HG03108 (cell line): Measurements from ENCODE around the gene FMO4.
"Not testable (repeated sequence)": the region's sequence is repeated elsewhere in the genome, so short reads cannot be mapped to it uniquely, and the experiment has no call there.

ENCODE experiments used
- ATAC-seq: cut with Tn5 transposase; IDR thresholded peaks from one replicate; pipeline ENCODE4 v1.9.1; 2021; ENCODE audit warnings: moderate library complexity; ENCODE audit not compliant: unreplicated experiment

FMO4 gene

GRCh38 chr1:171313835-171314320 lies at the start of gene FMO4:
Gene FMO4, plus strand, starts transcription at chr1:171314183. Its CDS starts 5,643 bp downstream, at chr1:171319826.
- ATAC-seq = peak; percentile 100

- ATAC-seq = no peak
Measured at GRCh38 chr1:171265686-171266085, 48.3 kb upstream of the FMO4 start.

- no peak for ATAC-seq
Measured at GRCh38 chr1:171266930-171267329, 47.1 kb upstream of the FMO4 start.

GRCh38 chr1:171267391-171267790 lies 46.6 kb upstream of the FMO4 start:
- no peak for ATAC-seq

GRCh38 chr1:171270806-171271205 lies 43.2 kb upstream of the FMO4 start:
- ATAC-seq = no peak

- no peak for ATAC-seq
Measured at GRCh38 chr1:171277534-171277933, 36.4 kb upstream of the FMO4 start.

- ATAC-seq = no peak
Measured at GRCh38 chr1:171279234-171279633, 34.7 kb upstream of the FMO4 start.

GRCh38 chr1:171279678-171280077 lies 34.3 kb upstream of the FMO4 start:
- ATAC-seq = no peak

GRCh38 chr1:171280599-171280998 lies 33.4 kb upstream of the FMO4 start:
- no peak for ATAC-seq

- ATAC-seq = no peak
Measured at GRCh38 chr1:171286032-171286705, 27.8 kb upstream of the FMO4 start.

- ATAC-seq = no peak
Measured at GRCh38 chr1:171290621-171291020, 23.4 kb upstream of the FMO4 start.

GRCh38 chr1:171292799-171293198 lies 21.2 kb upstream of the FMO4 start:
- no peak for ATAC-seq

- ATAC-seq = not testable (repeated sequence)
Measured at GRCh38 chr1:171295383-171295782, 18.6 kb upstream of the FMO4 start.

- no peak for ATAC-seq
Measured at GRCh38 chr1:171295821-171296220, 18.2 kb upstream of the FMO4 start.

GRCh38 chr1:171296897-171297296 lies 17.1 kb upstream of the FMO4 start:
- ATAC-seq = no peak

GRCh38 chr1:171298696-171299095 lies 15.3 kb upstream of the FMO4 start:
- ATAC-seq = no peak

- no peak for ATAC-seq
Measured at GRCh38 chr1:171299342-171299741, 14.6 kb upstream of the FMO4 start.

GRCh38 chr1:171300401-171300800 lies 13.6 kb upstream of the FMO4 start:
- no peak for ATAC-seq

- no peak for ATAC-seq
Measured at GRCh38 chr1:171310661-171311087, 3.3 kb upstream of the FMO4 start.

- no peak for ATAC-seq
Measured at GRCh38 chr1:171311771-171312558, 2.0 kb upstream of the FMO4 start.

- peak; percentile 53 for ATAC-seq
Measured at GRCh38 chr1:171313319-171313834, 606 bp upstream of the FMO4 start.

GRCh38 chr1:171329251-171329650 lies 15.3 kb downstream of the FMO4 start:
- ATAC-seq = no peak
